Gastroesophageal sphincter (tissue), 3 donors: Measurements from ENCODE around the gene NRXN3.

Experiments
- CTCF ChIP-seq, 4 experiments: fragments of 200-600 bp in 2 of 4; fragments of 450-650 bp in 2 of 4; sonication (generic) in 1 of 4; IDR thresholded peaks; one replicate each; pipeline ENCODE4 v1.5.1; 2017 to 2019; ENCODE audit warnings: antibody characterized with exemption in 4 of 4, mild to moderate bottlenecking in 2 of 4, moderate library complexity in 2 of 4
- EP300 ChIP-seq: sonication (generic); formaldehyde crosslinking; IDR thresholded peaks from one replicate; pipeline ENCODE4 v1.6.1; 2017; ENCODE audit warnings: antibody characterized with exemption, mild to moderate bottlenecking
- POLR2A ChIP-seq, 2 donors: fragments of 450-650 bp; IDR thresholded peaks; one replicate each; pipeline ENCODE4 v1.6.1; 2017; ENCODE audit warnings: antibody characterized with exemption in 2 of 2, mild to moderate bottlenecking in 2 of 2, moderate library complexity in 1 of 2
- POLR2AphosphoS5 ChIP-seq: sonication (generic); formaldehyde crosslinking; IDR thresholded peaks from one replicate; pipeline ENCODE4 v1.6.1; 2017; ENCODE audit warnings: antibody characterized with exemption

GRCh38 chr14:79043194-79043889, 873.2 kb downstream of the NRXN3 start:
- no peak for TF ChIP-seq CTCF (IDR thresholded peaks at IDR 0.05)
- no peak for TF ChIP-seq POLR2AphosphoS5
- TF ChIP-seq EP300: no peak
- no peak for TF ChIP-seq POLR2A (IDR thresholded peaks at IDR 0.05)
